A549 (cell line): Measurements from ENCODE around the gene OR10A5.

Experiments
- ELK1 ChIP-seq: fragments of 150-350 bp; IDR thresholded peaks from 2 replicates; pipeline ENCODE4 v1.6.1; 2014; ENCODE audit warnings: low read depth, mild to moderate bottlenecking, low read length
- EP300 ChIP-seq, 2 experiments: fragments of >200 bp; sonication (Bioruptor Twin); formaldehyde crosslinking; IDR thresholded peaks; 2 replicates in 1 of 2; 3 replicates in 1 of 2; pipeline ENCODE4 v1.6.1; 2016 to 2017
- MYC ChIP-seq: IDR thresholded peaks from 2 replicates; pipeline ENCODE4 v1.6.1; 2012; ENCODE audit warnings: mild to moderate bottlenecking, inconsistent platforms, low read length, improper control_type of control experiment, borderline replicate concordance
- PHF8 ChIP-seq: fragments of 200-600 bp; sonication (generic); IDR thresholded peaks from 2 replicates; pipeline ENCODE4 v1.6.1; 2016; ENCODE audit warnings: low read depth, mild to moderate bottlenecking, antibody characterized with exemption, moderate library complexity, borderline replicate concordance
- POLR2A ChIP-seq: IDR thresholded peaks from 2 replicates; pipeline ENCODE4 v1.6.1; 2012; ENCODE audit warnings: mild to moderate bottlenecking, low read length
- RAD21 ChIP-seq, 2 experiments: fragments of >200 bp in 1 of 2; sonication (Bioruptor Twin) in 1 of 2; formaldehyde crosslinking in 1 of 2; IDR thresholded peaks in 1 of 2; conservative IDR thresholded peaks in 1 of 2; 2 replicates in 1 of 2; 3 replicates in 1 of 2; pipeline ENCODE4 v1.6.1; 2012 to 2018; ENCODE audit warnings: inconsistent platforms in 1 of 2
- RCOR1 ChIP-seq: fragments of 150-350 bp; IDR thresholded peaks from 2 replicates; pipeline ENCODE4 v1.6.1; 2014; ENCODE audit warnings: antibody characterized with exemption, low read length, low read depth
- ZNF302 ChIP-seq: fragments of 250-450 bp; sonication (Bioruptor Pico); IDR thresholded peaks from 2 replicates; pipeline ENCODE4 v1.9.0; 2021; ENCODE audit warnings: inconsistent platforms, mild to moderate bottlenecking, moderate library complexity
- TF ChIP-seq, protein P1 (sequence below): fragments of >200 bp; sonication (Bioruptor Twin); formaldehyde crosslinking; IDR thresholded peaks from 3 replicates; pipeline ENCODE4 v1.5.1; 2016

- TF ChIP-seq, protein P1, sequence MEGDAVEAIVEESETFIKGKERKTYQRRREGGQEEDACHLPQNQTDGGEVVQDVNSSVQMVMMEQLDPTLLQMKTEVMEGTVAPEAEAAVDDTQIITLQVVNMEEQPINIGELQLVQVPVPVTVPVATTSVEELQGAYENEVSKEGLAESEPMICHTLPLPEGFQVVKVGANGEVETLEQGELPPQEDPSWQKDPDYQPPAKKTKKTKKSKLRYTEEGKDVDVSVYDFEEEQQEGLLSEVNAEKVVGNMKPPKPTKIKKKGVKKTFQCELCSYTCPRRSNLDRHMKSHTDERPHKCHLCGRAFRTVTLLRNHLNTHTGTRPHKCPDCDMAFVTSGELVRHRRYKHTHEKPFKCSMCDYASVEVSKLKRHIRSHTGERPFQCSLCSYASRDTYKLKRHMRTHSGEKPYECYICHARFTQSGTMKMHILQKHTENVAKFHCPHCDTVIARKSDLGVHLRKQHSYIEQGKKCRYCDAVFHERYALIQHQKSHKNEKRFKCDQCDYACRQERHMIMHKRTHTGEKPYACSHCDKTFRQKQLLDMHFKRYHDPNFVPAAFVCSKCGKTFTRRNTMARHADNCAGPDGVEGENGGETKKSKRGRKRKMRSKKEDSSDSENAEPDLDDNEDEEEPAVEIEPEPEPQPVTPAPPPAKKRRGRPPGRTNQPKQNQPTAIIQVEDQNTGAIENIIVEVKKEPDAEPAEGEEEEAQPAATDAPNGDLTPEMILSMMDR = no peak
- TF ChIP-seq POLR2A (no peak), EP300 (IDR thresholded peaks at IDR 0.05) (no peak), MYC (no peak), PHF8 (no peak), RAD21 (conservative IDR thresholded peaks at IDR 0.05 in 1 of 2, IDR thresholded peaks at IDR 0.05 in 1 of 2) (no peak), ELK1 (no peak), ZNF302 (CRISPR knock-in tag) (no peak), RCOR1 (no peak)
Observed at GRCh38 chr11:6895010-6895409, 49.5 kb downstream of the OR10A5 start.
